ENCODE measurements around the gene CLSTN3. TPM values are rescaled to one million over a fixed set of nuclear protein-coding genes. Genes with fewer than 3 reads are reported as not detected.

The CLSTN3 gene
- total and polyA plus RNA-seq, 2 of the 8 experiments (the other 6 are each of a cell fraction or from before 2014, with no cell fraction given), result 20.4 to 26.3 TPM

DNA sequence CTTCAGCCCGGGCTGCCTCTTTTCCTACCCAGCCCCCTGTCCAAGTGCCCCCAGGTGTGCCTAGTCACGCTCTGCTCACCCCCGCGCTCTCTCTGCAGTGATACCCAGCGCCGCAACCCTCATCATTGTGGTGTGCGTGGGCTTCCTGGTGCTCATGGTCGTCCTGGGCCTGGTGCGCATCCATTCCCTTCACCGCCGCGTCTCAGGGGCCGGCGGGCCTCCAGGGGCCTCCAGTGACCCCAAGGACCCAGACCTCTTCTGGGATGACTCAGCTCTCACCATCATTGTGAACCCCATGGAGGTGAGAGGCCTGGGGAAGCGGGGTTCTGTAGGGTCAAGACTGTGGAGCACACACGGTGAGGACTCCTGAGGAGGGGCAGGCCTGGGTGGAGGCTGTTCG lies 27.2 kb downstream of the CLSTN3 start:
- Histone ChIP-seq H2BK12ac (ENCODE audit: low read depth, low read length) (no peak overlapping the region), H4K5ac (ENCODE audit: insufficient read length, low read depth, low read length) (no peak overlapping the region), H3K79me1 (ENCODE audit: low read depth, low read length) (no peaks in the 10 kb centered on the region; the same call in 1 of the 2 replicates), H3K79me2 (ENCODE audit: control insufficient read depth in 1 of 2, insufficient read depth in 2 of 2, low read length in 2 of 2) (no peaks in the 10 kb centered on the region), H4K8ac (ENCODE audit: extremely low read depth, insufficient read depth, low read length) (no peak overlapping the region), H3K23me2 (ENCODE audit: low read depth, low read length) (no peaks in the 10 kb centered on the region; the same call in 1 of the 2 replicates), H3K4me2 (ENCODE audit: insufficient read depth in 1 of 2, low read depth in 2 of 2, low read length in 2 of 2) (no peak overlapping the region), H2BK5ac (ENCODE audit: low read depth, low read length) (no peak overlapping the region), H2BK15ac (ENCODE audit: low read length) (no peak overlapping the region), H3K23ac (ENCODE audit: insufficient read length) (no peak overlapping the region), H3K4me1 (replicated peaks in 1 of 4; ENCODE audit: control insufficient read depth in 3 of 4, insufficient read depth in 4 of 4, low read length in 3 of 4) (no peaks in the 10 kb centered on the region), H3K14ac (ENCODE audit: insufficient read length) (no peak overlapping the region), H2AFZ (ENCODE audit: low read length) (no peak overlapping the region), H3K4me3 (ENCODE audit: extremely low read depth in 1 of 4, insufficient read depth in 2 of 4, low read depth in 3 of 4, low read length in 4 of 4) (no peak overlapping the region), H2AK5ac (ENCODE audit: low read depth, low read length) (no peak overlapping the region), H3K9me3 (ENCODE audit: insufficient read depth in 2 of 2, low read depth in 1 of 2, low read length in 1 of 2) (no peaks in the 10 kb centered on the region), H4K20me1 (replicated peaks in 1 of 2; ENCODE audit: control insufficient read depth in 1 of 2, insufficient read depth in 2 of 2, low read length in 2 of 2) (no peaks in the 10 kb centered on the region), H3K56ac (replicated peaks; ENCODE audit: insufficient read length, low read depth, low read length) (no peak overlapping the region), H3K4ac (replicated peaks; ENCODE audit: insufficient read length, low read depth, low read length) (no peak overlapping the region), H4K91ac (replicated peaks; ENCODE audit: insufficient read length, low read length) (no peak overlapping the region), H2BK20ac (ENCODE audit: low read length) (no peak overlapping the region), H3K36me3 (ENCODE audit: control insufficient read depth in 2 of 4, insufficient read depth in 4 of 4, low read length in 3 of 4) (no peaks in the 10 kb centered on the region; a peak in 3 of 8 replicates), H3K27ac (ENCODE audit: low read depth, low read length) (no peak overlapping the region), H3K27me3 (replicated peaks in 1 of 4; ENCODE audit: control insufficient read depth in 3 of 4, extremely low read depth in 1 of 4, insufficient read depth in 3 of 4, low read length in 3 of 4) (no peaks in the 10 kb centered on the region), H3K18ac (ENCODE audit: extremely low read depth, low read length) (no peak overlapping the region), H3K9ac (replicated peaks in 1 of 4; ENCODE audit: extremely low read depth in 1 of 4, low read depth in 3 of 4, low read length in 3 of 4) (no peak overlapping the region), H2BK120ac (replicated peaks; ENCODE audit: low read depth, low read length) (no peak overlapping the region)
- CTCF ChIA-PET (ENCODE audit: partially characterized antibody), result interaction anchor here (10.0 kb wide), 1 partner anchor 14 kb away, joined by 151 read pairs; no protein-coding TSS in a partner anchor
- POLR2A ChIA-PET (ENCODE audit: partially characterized antibody), result no interaction called here
- DNase-seq (ENCODE audit: low read depth in 1 of 2, low spot score in 2 of 2) (no peak), FAIRE-seq (no peak)
- 91% methylated on average over 16 of the region's 17 CpGs; no CpG with 5 or more reads in 1 of the 2 experiments for WGBS, 2 experiments (ENCODE audit: extremely low coverage in 1 of 2, insufficient coverage in 1 of 2, insufficient read length in 1 of 2, insufficient replicate concordance in 2 of 2, low coverage in 1 of 2, low lambda C conversion rate in 2 of 2, missing lambda C conversion rate in 1 of 2)
- TF ChIP-seq SP1 (IDR thresholded peaks at IDR 0.05; ENCODE audit: low read depth, low read length), result no peak
- TF ChIP-seq, protein P1, sequence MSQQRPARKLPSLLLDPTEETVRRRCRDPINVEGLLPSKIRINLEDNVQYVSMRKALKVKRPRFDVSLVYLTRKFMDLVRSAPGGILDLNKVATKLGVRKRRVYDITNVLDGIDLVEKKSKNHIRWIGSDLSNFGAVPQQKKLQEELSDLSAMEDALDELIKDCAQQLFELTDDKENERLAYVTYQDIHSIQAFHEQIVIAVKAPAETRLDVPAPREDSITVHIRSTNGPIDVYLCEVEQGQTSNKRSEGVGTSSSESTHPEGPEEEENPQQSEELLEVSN (IDR thresholded peaks at IDR 0.05), result no peak
